HG02610 (cell line): ENCODE results near the gene LCE2A.

Source experiments
- ATAC-seq: cut with Tn5 transposase; IDR thresholded peaks from one replicate; pipeline ENCODE4 v1.9.1; 2021; ENCODE audit warnings: mild to moderate bottlenecking, moderate library complexity; ENCODE audit not compliant: unreplicated experiment

LCE2A gene

DNA sequence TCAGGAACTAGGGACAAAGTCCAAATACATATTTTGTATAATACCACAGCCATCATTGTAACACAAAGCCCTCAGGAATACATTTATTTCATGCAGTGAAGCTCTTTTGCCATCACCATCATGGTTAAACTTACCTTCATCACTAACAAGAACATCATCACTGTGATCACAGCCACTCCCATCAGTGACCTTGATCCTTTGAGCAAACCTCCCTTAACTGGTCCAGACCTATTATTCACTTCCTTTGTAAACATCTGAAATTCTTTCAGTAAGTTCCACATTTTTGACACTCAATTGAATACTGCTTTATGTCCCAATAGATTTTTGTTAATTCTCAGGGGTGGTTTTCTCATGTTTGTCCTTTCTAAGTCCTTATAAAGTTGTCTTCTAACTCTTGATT is 43.5 kb downstream of the LCE2A start:
- ATAC-seq = no peak

DNA sequence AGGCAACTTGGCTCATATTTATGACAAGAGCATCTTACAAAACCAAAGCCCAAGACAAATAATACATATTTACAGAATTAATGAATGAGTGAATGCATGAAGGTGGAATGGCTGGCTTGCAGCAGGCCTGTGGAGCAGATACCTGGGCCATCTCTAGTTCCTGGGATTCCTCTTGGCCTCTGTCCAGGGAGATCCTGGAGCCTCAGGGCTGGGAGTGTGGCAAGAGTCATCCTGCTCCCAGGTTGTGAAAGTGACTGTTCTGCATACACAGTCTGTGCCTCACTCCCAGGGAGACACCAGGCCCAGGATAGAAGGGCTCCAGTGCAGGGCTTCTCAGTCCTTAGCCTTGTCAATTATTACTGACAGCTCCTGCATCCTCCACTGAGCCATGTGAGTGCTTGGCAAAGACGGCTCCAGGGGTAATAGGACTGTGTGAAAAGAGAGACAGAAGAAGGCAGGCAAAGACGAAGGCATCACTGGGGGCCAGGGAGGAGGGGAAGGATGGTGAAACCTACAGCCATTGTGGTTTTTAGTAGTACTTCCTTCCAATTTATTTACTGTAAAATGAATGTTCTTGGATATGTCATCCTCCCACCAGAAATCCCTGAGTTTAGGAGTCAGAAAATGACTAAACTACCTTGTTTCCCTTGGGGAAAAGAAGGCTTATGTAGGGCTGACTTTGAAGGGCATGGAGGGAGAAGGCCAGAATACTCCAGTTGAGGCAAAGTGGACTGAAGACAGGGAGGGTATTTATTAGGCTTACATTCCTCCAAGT is 45.4 kb downstream of the LCE2A start:
- ATAC-seq = no peak

DNA sequence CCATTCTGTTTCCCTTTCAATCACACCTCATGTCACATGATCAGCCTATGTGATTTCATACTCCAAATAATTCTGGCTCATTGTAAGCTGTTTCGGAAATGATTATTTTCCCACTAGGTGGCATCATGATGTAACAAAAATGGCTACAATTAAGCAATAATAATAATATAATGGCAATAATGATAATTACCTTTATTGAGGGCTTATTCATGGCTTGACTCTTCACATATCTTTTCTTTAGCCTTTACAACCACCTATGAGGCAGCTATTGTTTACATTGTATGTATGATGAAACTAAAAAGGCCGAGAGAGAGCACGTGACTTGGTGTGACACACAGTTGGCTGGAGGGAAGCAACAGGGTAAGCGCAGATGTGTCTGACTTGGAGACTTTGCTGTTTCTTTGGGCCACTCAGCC is 47.2 kb downstream of the LCE2A start:
- ATAC-seq = no peak

DNA sequence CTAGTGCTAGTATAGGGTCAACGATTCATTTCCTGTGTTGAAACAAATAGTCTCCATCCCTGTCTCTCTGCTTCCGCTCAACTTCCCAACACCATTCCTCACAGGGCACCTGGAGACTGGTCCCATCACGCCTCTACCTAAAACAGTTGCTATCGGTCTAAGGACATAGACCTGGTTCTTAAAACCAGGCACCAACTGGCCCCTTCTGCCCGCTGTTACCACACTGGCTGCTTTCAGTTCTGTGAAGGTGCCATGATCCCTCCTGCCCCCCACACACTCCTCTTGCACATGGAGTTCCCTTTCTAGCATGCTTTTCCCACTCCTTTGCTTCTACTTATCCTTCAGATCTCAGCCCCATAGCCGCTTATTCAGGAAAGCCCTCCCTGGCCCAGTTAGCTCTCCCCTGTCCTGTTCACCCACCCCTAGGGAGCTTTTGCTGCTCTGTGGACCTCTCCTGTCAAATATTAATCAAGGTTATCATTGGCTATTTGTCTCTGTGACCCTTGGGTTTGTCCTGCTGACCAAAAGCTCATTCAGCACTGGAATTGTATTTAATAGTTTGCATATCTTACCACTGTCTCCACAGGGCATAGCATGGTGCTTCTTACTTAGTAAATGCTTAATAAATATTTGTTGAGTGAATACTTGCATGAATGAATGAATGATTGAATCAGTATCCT is 47.8 kb downstream of the LCE2A start:
- ATAC-seq = no peak

DNA sequence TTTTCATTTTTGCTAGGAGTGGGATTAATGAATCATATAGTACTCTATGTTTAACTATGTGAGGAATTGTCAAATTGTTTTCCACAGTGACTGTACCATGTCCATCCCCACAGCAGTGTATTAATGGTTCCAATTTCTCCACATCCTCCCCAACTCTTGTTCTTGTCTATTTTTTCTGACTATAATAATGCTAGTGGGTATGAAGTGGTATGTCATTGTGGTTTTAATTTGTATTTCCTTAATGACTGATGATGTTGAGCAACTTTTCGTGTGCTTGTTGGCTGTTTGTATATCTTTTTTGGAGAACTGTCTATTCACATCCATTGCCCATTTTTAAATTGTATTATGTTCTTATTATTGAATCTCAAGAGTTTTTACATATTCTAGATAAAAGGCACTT is 49.7 kb downstream of the LCE2A start:
- ATAC-seq = no peak
